ENCODE results near the gene IDH3G.

DNA sequence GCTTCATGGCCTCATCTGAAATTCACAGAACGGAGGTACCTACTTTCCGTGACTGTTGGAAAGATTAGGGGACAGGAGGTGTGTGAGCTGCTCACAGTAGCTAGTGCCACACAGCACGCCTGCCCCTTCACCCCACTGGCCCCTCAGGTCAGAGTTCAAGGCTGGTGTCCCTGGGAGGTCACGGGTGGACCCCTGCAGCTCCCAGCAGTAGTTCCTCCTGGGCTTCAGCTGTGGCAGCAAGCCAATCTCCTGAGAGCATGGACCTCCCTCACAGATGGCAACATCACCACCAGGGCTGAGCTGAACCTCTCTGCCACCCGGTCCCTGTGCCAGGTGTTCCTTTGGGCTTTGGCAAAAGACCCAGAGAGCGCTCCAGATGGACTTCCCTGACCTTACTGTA lies 1.8 kb downstream of the IDH3G start:
- no peak for TF ChIP-seq POLR2A (IDR thresholded peaks at IDR 0.05)
- TF ChIP-seq, protein P1, sequence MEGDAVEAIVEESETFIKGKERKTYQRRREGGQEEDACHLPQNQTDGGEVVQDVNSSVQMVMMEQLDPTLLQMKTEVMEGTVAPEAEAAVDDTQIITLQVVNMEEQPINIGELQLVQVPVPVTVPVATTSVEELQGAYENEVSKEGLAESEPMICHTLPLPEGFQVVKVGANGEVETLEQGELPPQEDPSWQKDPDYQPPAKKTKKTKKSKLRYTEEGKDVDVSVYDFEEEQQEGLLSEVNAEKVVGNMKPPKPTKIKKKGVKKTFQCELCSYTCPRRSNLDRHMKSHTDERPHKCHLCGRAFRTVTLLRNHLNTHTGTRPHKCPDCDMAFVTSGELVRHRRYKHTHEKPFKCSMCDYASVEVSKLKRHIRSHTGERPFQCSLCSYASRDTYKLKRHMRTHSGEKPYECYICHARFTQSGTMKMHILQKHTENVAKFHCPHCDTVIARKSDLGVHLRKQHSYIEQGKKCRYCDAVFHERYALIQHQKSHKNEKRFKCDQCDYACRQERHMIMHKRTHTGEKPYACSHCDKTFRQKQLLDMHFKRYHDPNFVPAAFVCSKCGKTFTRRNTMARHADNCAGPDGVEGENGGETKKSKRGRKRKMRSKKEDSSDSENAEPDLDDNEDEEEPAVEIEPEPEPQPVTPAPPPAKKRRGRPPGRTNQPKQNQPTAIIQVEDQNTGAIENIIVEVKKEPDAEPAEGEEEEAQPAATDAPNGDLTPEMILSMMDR (IDR thresholded peaks at IDR 0.05) = no peak
